GM12878 (cell line): ENCODE measurements around the gene SLC39A5. TPM values are rescaled to one million over a fixed set of nuclear protein-coding genes. Genes with fewer than 3 reads are reported as not detected.

Experiments
- ATAC-seq: fragments of 200-7000 bp; cut with Tn5 transposase; 3 replicates; pipeline ENCODE4 v1.9.1; 2020; ENCODE audit warnings: mild to moderate bottlenecking, moderate library complexity
- BruUV-seq: library from RNA; stranded (reverse); fragments of 400-500 nt; replicated peaks from 2 replicates; lab custom pipeline; 2021; lab: Mats Ljungman, UMichigan
- CTCF ChIA-PET: fragments of 300-600 bp; sonication (Branson Sonifier 250); formaldehyde crosslinking; extraction: SDS; loops from one replicate; lab custom pipeline; 2021; ENCODE audit warnings: inconsistent platforms; lab: Yijun Ruan, JAX
- POLR2A ChIA-PET: fragments of 350-600 bp; formaldehyde crosslinking; extraction: SDS; loops from one replicate; lab custom pipeline; 2021; ENCODE audit warnings: inconsistent platforms; lab: Charles Lee
- RAD21 ChIA-PET: fragments of 300-600 bp; sonication (Branson Sonifier 250); formaldehyde crosslinking; loops from one replicate; lab custom pipeline; 2023; ENCODE audit warnings: antibody characterized with exemption; ENCODE audit not compliant: unreplicated experiment; lab: Charles Lee
- SMC1A ChIA-PET: fragments of 300-600 bp; sonication (Branson Sonifier 250); formaldehyde crosslinking; loops from one replicate; lab custom pipeline; 2023; ENCODE audit not compliant: unreplicated experiment, uncharacterized antibody; lab: Charles Lee
- DNase-seq: peaks from one replicate; pipeline ENCODE4 v3.0.0-alpha.2; 2011; ENCODE audit warnings: low read depth, low spot score
- FAIRE-seq: peaks from 3 replicates; lab custom pipeline; 2011; peaks lifted over from hg19 to GRCh38; lab: Jason Lieb, UNC
- H2AFZ ChIP-seq: 2 replicates; pipeline ENCODE4 v1.6.0; 2011; ENCODE audit warnings: low read depth, low read length, control low read depth; ENCODE audit not compliant: control insufficient read depth
- H3K27ac ChIP-seq: 2 replicates; pipeline ENCODE4 v1.5.1; 2011; ENCODE audit warnings: control low read depth; ENCODE audit not compliant: control insufficient read depth, insufficient read depth
- H3K27me3 ChIP-seq, 2 experiments: replicated peaks in 1 of 2; 2 replicates each; pipeline versions ENCODE4 v1.6.0 to v1.6.1; 2011; ENCODE audit warnings: low read length in 1 of 2; ENCODE audit not compliant: control insufficient read depth in 2 of 2, insufficient read depth in 2 of 2
- H3K36me3 ChIP-seq, 2 experiments: 2 replicates each; pipeline ENCODE4 v1.5.1; 2011; ENCODE audit warnings: low read length in 1 of 2; ENCODE audit not compliant: control insufficient read depth in 2 of 2, insufficient read depth in 2 of 2
- H3K4me1 ChIP-seq: 2 replicates; pipeline ENCODE4 v1.6.1; 2011; ENCODE audit warnings: mild to moderate bottlenecking, low read length, moderate library complexity, mixed read lengths; ENCODE audit not compliant: control insufficient read depth, insufficient read depth
- H3K4me2 ChIP-seq: 2 replicates; pipeline ENCODE4 v1.6.0; 2011; ENCODE audit warnings: control low read depth; ENCODE audit not compliant: control insufficient read depth, insufficient read depth
- H3K4me3 ChIP-seq: fragments of 200-600 bp; sonication (generic); 2 replicates; pipeline ENCODE4 v1.5.1; 2016
- H3K79me2 ChIP-seq: 2 replicates; pipeline ENCODE4 v1.6.0; 2011; ENCODE audit warnings: low read length; ENCODE audit not compliant: control insufficient read depth, insufficient read depth
- H3K9ac ChIP-seq: 2 replicates; pipeline ENCODE4 v1.8.0; 2011; ENCODE audit warnings: low read length, control low read depth, mixed read lengths; ENCODE audit not compliant: control insufficient read depth, insufficient read depth
- H3K9me3 ChIP-seq: replicated peaks from 3 replicates; pipeline ENCODE4 v1.5.1; 2011; ENCODE audit warnings: mild to moderate bottlenecking, low read length; ENCODE audit not compliant: control insufficient read depth, insufficient read depth
- H4K20me1 ChIP-seq: 2 replicates; pipeline ENCODE4 v1.6.0; 2011; ENCODE audit not compliant: control insufficient read depth, insufficient read depth
- BCL11A ChIP-seq: IDR thresholded peaks from 2 replicates; pipeline ENCODE4 v1.6.1; 2011; ENCODE audit warnings: low read depth, low read length
- STAT3 ChIP-seq: IDR thresholded peaks from 2 replicates; pipeline ENCODE4 v1.6.1; 2011; ENCODE audit warnings: low read depth, low read length, improper control_type of control experiment
- SUPT20H ChIP-seq: IDR thresholded peaks from 2 replicates; pipeline ENCODE4 v1.6.1; 2011; ENCODE audit warnings: low read depth, mild to moderate bottlenecking, low read length, moderate library complexity, borderline replicate concordance; ENCODE audit not compliant: control insufficient read depth
- WRNIP1 ChIP-seq: IDR thresholded peaks from 2 replicates; pipeline ENCODE4 v1.6.1; 2011; ENCODE audit warnings: low read depth, low read length, improper control_type of control experiment, borderline replicate concordance
- ZBED1 ChIP-seq: IDR thresholded peaks from 2 replicates; pipeline ENCODE4 v1.6.1; 2016; ENCODE audit warnings: borderline replicate concordance
- WGBS: methylation state at CpG from one replicate; pipeline ENCODE4 v1.1.6; 2016; ENCODE audit warnings: low lambda C conversion rate; ENCODE audit not compliant: insufficient replicate concordance, insufficient coverage; ENCODE audit errors: missing lambda C conversion rate; 5-methylcytosine and 5-hydroxymethylcytosine counted together
- in situ Hi-C: fragments of 300-500 bp; cut with MboI; formaldehyde crosslinking; loops from 9 replicates; pipeline ENCODE4 v1.14.3; 2018; ENCODE audit warnings: mixed read lengths
- intact Hi-C: fragments of 100-400 bp; cut with micrococcal nuclease; formaldehyde crosslinking; loops from one replicate; pipeline ENCODE4 v1.14.2; 2022; ENCODE audit not compliant: unreplicated experiment
- polyA plus RNA-seq, 11 experiments: library from polyadenylated mRNA; depleted of rRNA in 4 of 11; unstranded in 6 of 11; stranded (reverse) in 5 of 11; fragments of >200 nt; fragmentation: Nextera tagmentation in 4 of 11; fragmentation: Illumina TruSeq in 1 of 11; extraction: Ambion mirVana in 4 of 11; extraction: Trizol in 1 of 11; gene quantifications; 1 replicate in 1 of 11; 2 replicates in 10 of 11; pipeline versions ENCODE4 v1.2.1 to v1.2.3, GENCODE V29; 2011 to 2016; ENCODE audit warnings: inconsistent platforms in 2 of 11, missing spikeins in 2 of 11, low read depth in 1 of 11
- total RNA-seq, 4 experiments: library from RNA; depleted of rRNA in 3 of 4; stranded (reverse); fragments of >200 nt in 3 of 4; fragmentation: Illumina TruSeq in 1 of 4; extraction: Trizol in 1 of 4; gene quantifications; 2 replicates each; pipeline versions ENCODE4 v1.2.1 to v1.2.3, GENCODE V29; 2013 to 2021
- TF ChIP-seq, protein P1 (sequence below): fragments of 450-650 bp; IDR thresholded peaks from 2 replicates; pipeline ENCODE4 v1.6.1; 2018; ENCODE audit warnings: borderline replicate concordance, mild to moderate bottlenecking; ENCODE audit not compliant: partially characterized antibody
- TF ChIP-seq, protein P2 (sequence below): fragments of 450-650 bp; IDR thresholded peaks from 2 replicates; pipeline ENCODE4 v1.6.1; 2017; ENCODE audit warnings: mild to moderate bottlenecking, moderate library complexity

SLC39A5 gene
- total and polyA plus RNA-seq, 10 of the 15 experiments (the other 5 are each of a cell fraction or from before 2014, with no cell fraction given): 0.15 to 0.56 (median 0.15) TPM; not detected in 7

DNA sequence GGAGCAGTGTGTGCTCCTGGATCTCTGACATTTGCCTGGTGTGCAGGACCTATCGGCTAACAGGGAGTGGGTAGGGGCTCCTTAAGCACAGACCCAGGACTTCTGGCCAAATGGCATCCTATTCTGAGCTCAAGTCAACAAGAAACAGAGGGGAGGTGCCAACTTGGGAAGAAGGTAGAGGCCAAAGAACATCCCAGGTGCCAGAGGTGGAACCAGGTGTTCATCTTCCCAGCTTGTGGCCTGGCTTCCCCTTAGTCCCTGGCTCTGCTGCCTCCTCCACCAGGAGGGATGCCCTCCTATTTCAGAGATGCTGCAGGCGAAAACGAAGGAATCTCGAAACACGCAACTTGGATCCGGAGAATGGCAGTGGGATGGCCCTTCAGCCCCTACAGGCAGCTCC is 6.2 kb downstream of the SLC39A5 start:
- no peak overlapping the region for H3K4me3 ChIP-seq
- H3K4me1 ChIP-seq: no peaks in the 10 kb centered on the region
- in situ Hi-C loops (no loop called here), intact Hi-C loops (no loop called here)
- 98% methylated on average over 6 of the region's 6 CpGs for WGBS
- no peaks in the 10 kb centered on the region; a peak in 1 of 4 replicates for H3K36me3 ChIP-seq
- FAIRE-seq (no peak), DNase-seq (no peak), ATAC-seq (no peak)
- no peak overlapping the region for H3K4me2 ChIP-seq
- ChIA-PET RAD21 (no interaction called here), CTCF (interaction anchor here (1.0 kb wide), 1 partner anchor 30 kb away, joined by 3 read pairs; no protein-coding TSS in a partner anchor), POLR2A (no interaction called here), SMC1A (interaction anchor here (1.1 kb wide), 2 partner anchors 20 to 29 kb away, joined by 3 read pairs; no protein-coding TSS in a partner anchor)
- no peaks in the 10 kb centered on the region for H3K9me3 ChIP-seq
- TF ChIP-seq SUPT20H (no peak), WRNIP1 (no peak), STAT3 (no peak), BCL11A (no peak), ZBED1 (no peak)
- TF ChIP-seq, protein P1, sequence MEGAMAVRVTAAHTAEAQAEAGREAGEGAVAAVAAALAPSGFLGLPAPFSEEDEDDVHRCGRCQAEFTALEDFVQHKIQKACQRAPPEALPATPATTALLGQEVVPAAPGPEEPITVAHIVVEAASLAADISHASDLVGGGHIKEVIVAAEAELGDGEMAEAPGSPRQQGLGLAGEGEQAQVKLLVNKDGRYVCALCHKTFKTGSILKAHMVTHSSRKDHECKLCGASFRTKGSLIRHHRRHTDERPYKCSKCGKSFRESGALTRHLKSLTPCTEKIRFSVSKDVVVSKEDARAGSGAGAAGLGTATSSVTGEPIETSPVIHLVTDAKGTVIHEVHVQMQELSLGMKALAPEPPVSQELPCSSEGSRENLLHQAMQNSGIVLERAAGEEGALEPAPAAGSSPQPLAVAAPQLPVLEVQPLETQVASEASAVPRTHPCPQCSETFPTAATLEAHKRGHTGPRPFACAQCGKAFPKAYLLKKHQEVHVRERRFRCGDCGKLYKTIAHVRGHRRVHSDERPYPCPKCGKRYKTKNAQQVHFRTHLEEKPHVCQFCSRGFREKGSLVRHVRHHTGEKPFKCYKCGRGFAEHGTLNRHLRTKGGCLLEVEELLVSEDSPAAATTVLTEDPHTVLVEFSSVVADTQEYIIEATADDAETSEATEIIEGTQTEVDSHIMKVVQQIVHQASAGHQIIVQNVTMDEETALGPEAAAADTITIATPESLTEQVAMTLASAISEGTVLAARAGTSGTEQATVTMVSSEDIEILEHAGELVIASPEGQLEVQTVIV: no peak
- TF ChIP-seq, protein P2, sequence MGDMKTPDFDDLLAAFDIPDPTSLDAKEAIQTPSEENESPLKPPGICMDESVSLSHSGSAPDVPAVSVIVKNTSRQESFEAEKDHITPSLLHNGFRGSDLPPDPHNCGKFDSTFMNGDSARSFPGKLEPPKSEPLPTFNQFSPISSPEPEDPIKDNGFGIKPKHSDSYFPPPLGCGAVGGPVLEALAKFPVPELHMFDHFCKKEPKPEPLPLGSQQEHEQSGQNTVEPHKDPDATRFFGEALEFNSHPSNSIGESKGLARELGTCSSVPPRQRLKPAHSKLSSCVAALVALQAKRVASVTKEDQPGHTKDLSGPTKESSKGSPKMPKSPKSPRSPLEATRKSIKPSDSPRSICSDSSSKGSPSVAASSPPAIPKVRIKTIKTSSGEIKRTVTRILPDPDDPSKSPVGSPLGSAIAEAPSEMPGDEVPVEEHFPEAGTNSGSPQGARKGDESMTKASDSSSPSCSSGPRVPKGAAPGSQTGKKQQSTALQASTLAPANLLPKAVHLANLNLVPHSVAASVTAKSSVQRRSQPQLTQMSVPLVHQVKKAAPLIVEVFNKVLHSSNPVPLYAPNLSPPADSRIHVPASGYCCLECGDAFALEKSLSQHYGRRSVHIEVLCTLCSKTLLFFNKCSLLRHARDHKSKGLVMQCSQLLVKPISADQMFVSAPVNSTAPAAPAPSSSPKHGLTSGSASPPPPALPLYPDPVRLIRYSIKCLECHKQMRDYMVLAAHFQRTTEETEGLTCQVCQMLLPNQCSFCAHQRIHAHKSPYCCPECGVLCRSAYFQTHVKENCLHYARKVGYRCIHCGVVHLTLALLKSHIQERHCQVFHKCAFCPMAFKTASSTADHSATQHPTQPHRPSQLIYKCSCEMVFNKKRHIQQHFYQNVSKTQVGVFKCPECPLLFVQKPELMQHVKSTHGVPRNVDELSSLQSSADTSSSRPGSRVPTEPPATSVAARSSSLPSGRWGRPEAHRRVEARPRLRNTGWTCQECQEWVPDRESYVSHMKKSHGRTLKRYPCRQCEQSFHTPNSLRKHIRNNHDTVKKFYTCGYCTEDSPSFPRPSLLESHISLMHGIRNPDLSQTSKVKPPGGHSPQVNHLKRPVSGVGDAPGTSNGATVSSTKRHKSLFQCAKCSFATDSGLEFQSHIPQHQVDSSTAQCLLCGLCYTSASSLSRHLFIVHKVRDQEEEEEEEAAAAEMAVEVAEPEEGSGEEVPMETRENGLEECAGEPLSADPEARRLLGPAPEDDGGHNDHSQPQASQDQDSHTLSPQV: no peak
- H3K27me3 ChIP-seq: no peaks in the 10 kb centered on the region
- H3K27ac ChIP-seq: no peak overlapping the region
- no peak overlapping the region for H3K9ac ChIP-seq
- BruUV-seq: no TSS peak
- no peaks in the 10 kb centered on the region for H3K79me2 ChIP-seq
- no peaks in the 10 kb centered on the region; the same call in 1 of the 2 replicates for H4K20me1 ChIP-seq
- H2AFZ ChIP-seq: no peak overlapping the region
